ENCODE results near the gene ATP5F1D.

- TF ChIP-seq CTCF (IDR thresholded peaks at IDR 0.05; ENCODE audit: insufficient read depth, low read length) (no peak), REST (IDR thresholded peaks at IDR 0.05; ENCODE audit: insufficient replicate concordance, low read depth) (no peak), SPI1 (IDR thresholded peaks at IDR 0.05; ENCODE audit: borderline replicate concordance, low read depth) (no peak), GABPA (IDR thresholded peaks at IDR 0.05; ENCODE audit: low read depth) (no peak), POLR2AphosphoS5 (IDR thresholded peaks at IDR 0.05; ENCODE audit: low read depth) (no peak; the same call in 1 of the 2 replicates)
Observed at GRCh38 chr19:1268226-1269064, 26.9 kb downstream of the ATP5F1D start.

All from HL-60 (cell line).